GM12878 (cell line): ENCODE measurements around the gene DNASE1L3. TPM values are rescaled to one million over a fixed set of nuclear protein-coding genes. Genes with fewer than 3 reads are reported as not detected.

ENCODE experiments used
- ASH2L ChIP-seq: fragments of 300-600, 200-600 bp; sonication (generic); IDR thresholded peaks from 2 replicates; pipeline ENCODE4 v1.6.1; 2017; ENCODE audit warnings: low read depth, mild to moderate bottlenecking, borderline replicate concordance
- CBX5 ChIP-seq: sonication (generic); IDR thresholded peaks from 2 replicates; pipeline ENCODE4 v1.6.1; 2016; ENCODE audit warnings: low read depth, moderate library complexity, mild to moderate bottlenecking, inconsistent platforms
- CREB1 ChIP-seq: IDR thresholded peaks from 2 replicates; pipeline ENCODE4 v1.6.1; 2012; ENCODE audit warnings: low read depth, mild to moderate bottlenecking, inconsistent platforms
- CUX1 ChIP-seq: IDR thresholded peaks from 2 replicates; pipeline ENCODE4 v1.6.1; 2012; ENCODE audit warnings: improper control_type of control experiment, low read depth, low read length; ENCODE audit not compliant: insufficient replicate concordance
- HCFC1 ChIP-seq: fragments of 150-350 bp; IDR thresholded peaks from 2 replicates; pipeline ENCODE4 v1.6.1; 2014; ENCODE audit warnings: low read length
- HDGF ChIP-seq: fragments of 450-650 bp; IDR thresholded peaks from 2 replicates; pipeline ENCODE4 v1.6.1; 2016; ENCODE audit warnings: antibody characterized with exemption
- IRF4 ChIP-seq: IDR thresholded peaks from 2 replicates; pipeline ENCODE4 v1.6.1; 2011; ENCODE audit warnings: low read depth, low read length
- LARP7 ChIP-seq: fragments of 450-650 bp; IDR thresholded peaks from 2 replicates; pipeline ENCODE4 v1.6.1; 2017; ENCODE audit warnings: mild to moderate bottlenecking
- NFYB ChIP-seq: IDR thresholded peaks from 2 replicates; pipeline ENCODE4 v1.6.1; 2011; ENCODE audit warnings: low read depth, mild to moderate bottlenecking, low read length, improper control_type of control experiment, moderate library complexity; ENCODE audit not compliant: insufficient read depth
- SIN3A ChIP-seq: IDR thresholded peaks from 2 replicates; pipeline ENCODE4 v1.6.1; 2012; ENCODE audit warnings: low read depth, low read length, improper control_type of control experiment
- SP1 ChIP-seq: IDR thresholded peaks from one replicate; pipeline ENCODE4 v1.6.1; 2011; ENCODE audit warnings: low read depth, low read length
- STAT1 ChIP-seq: fragments of 450-650 bp; conservative IDR thresholded peaks from 2 replicates; pipeline ENCODE4 v1.6.1; 2014; ENCODE audit warnings: antibody characterized with exemption, mild to moderate bottlenecking
- STAT3 ChIP-seq: IDR thresholded peaks from 2 replicates; pipeline ENCODE4 v1.6.1; 2011; ENCODE audit warnings: low read depth, low read length, improper control_type of control experiment
- SUPT20H ChIP-seq: IDR thresholded peaks from 2 replicates; pipeline ENCODE4 v1.6.1; 2011; ENCODE audit warnings: low read depth, mild to moderate bottlenecking, low read length, moderate library complexity, borderline replicate concordance; ENCODE audit not compliant: control insufficient read depth
- SUZ12 ChIP-seq: fragments of 200-600 bp; sonication (generic); IDR thresholded peaks from one replicate; pipeline ENCODE4 v1.6.1; 2018; ENCODE audit warnings: antibody characterized with exemption, mild to moderate bottlenecking; ENCODE audit not compliant: unreplicated experiment
- TCF12 ChIP-seq: IDR thresholded peaks from 2 replicates; pipeline ENCODE4 v1.6.1; 2011; ENCODE audit warnings: low read depth, mild to moderate bottlenecking, low read length
- TCF7 ChIP-seq: IDR thresholded peaks from 2 replicates; pipeline ENCODE4 v1.6.1; 2014; ENCODE audit warnings: antibody characterized with exemption, borderline replicate concordance
- YY1 ChIP-seq: IDR thresholded peaks from 2 replicates; pipeline ENCODE4 v1.6.1; 2011; ENCODE audit warnings: low read depth, mild to moderate bottlenecking, low read length
- ZBED1 ChIP-seq: IDR thresholded peaks from 2 replicates; pipeline ENCODE4 v1.6.1; 2016; ENCODE audit warnings: borderline replicate concordance
- ZBTB33 ChIP-seq: fragments of 450-650 bp; IDR thresholded peaks from 2 replicates; pipeline ENCODE4 v1.6.1; 2017; ENCODE audit warnings: mild to moderate bottlenecking
- ZBTB40 ChIP-seq: fragments of 450-650 bp; IDR thresholded peaks from 2 replicates; pipeline ENCODE4 v1.6.1; 2016; ENCODE audit warnings: mild to moderate bottlenecking, moderate library complexity, borderline replicate concordance
- ZNF207 ChIP-seq: fragments of 450-650 bp; IDR thresholded peaks from 2 replicates; pipeline ENCODE4 v1.6.1; 2014; ENCODE audit warnings: antibody characterized with exemption, mild to moderate bottlenecking, borderline replicate concordance
- polyA plus RNA-seq, 11 experiments: library from polyadenylated mRNA; depleted of rRNA in 4 of 11; unstranded in 6 of 11; stranded (reverse) in 5 of 11; fragments of >200 nt; fragmentation: Nextera tagmentation in 4 of 11; fragmentation: Illumina TruSeq in 1 of 11; extraction: Ambion mirVana in 4 of 11; extraction: Trizol in 1 of 11; gene quantifications; 1 replicate in 1 of 11; 2 replicates in 10 of 11; pipeline versions ENCODE4 v1.2.1 to v1.2.3, GENCODE V29; 2011 to 2016; ENCODE audit warnings: inconsistent platforms in 2 of 11, missing spikeins in 2 of 11, low read depth in 1 of 11
- total RNA-seq, 4 experiments: library from RNA; depleted of rRNA in 3 of 4; stranded (reverse); fragments of >200 nt in 3 of 4; fragmentation: Illumina TruSeq in 1 of 4; extraction: Trizol in 1 of 4; gene quantifications; 2 replicates each; pipeline versions ENCODE4 v1.2.1 to v1.2.3, GENCODE V29; 2013 to 2021

Gene DNASE1L3
- total and polyA plus RNA-seq, 10 of the 15 experiments (the other 5 are each of a cell fraction or from before 2014, with no cell fraction given): 3.2 to 72.1 (median 6.3) TPM

GRCh38 chr3:58218904-58219303 is 8.1 kb upstream of the DNASE1L3 start (continued):
- TF ChIP-seq ZBTB40 (no peak), SP1 (no peak), CUX1 (no peak), SUPT20H (no peak), ZBTB33 (no peak), HCFC1 (no peak), SUZ12 (no peak), ZBED1 (peak; percentile 88; the same call in 1 of the 2 replicates), YY1 (no peak), TCF12 (no peak), SIN3A (no peak), IRF4 (peak; percentile 88), CREB1 (no peak), STAT1 (no peak), ASH2L (no peak), STAT3 (no peak), NFYB (no peak), CBX5 (0 out of 2 replicates have a peak, but pooled peaks have one; percentile 57), ZNF207 (no peak), TCF7 (no peak), HDGF (no peak), LARP7 (no peak)
